LoVo (cell line): ENCODE results near the gene TET2.
A peak's percentile ranks its signal among the peaks of the same experiment; 100 is the strongest.

Experiments used
- DNase-seq: peaks from one replicate; pipeline ENCODE4 v3.0.0-alpha.2; 2016; ENCODE audit warnings: low spot score

The TET2 gene

DNA sequence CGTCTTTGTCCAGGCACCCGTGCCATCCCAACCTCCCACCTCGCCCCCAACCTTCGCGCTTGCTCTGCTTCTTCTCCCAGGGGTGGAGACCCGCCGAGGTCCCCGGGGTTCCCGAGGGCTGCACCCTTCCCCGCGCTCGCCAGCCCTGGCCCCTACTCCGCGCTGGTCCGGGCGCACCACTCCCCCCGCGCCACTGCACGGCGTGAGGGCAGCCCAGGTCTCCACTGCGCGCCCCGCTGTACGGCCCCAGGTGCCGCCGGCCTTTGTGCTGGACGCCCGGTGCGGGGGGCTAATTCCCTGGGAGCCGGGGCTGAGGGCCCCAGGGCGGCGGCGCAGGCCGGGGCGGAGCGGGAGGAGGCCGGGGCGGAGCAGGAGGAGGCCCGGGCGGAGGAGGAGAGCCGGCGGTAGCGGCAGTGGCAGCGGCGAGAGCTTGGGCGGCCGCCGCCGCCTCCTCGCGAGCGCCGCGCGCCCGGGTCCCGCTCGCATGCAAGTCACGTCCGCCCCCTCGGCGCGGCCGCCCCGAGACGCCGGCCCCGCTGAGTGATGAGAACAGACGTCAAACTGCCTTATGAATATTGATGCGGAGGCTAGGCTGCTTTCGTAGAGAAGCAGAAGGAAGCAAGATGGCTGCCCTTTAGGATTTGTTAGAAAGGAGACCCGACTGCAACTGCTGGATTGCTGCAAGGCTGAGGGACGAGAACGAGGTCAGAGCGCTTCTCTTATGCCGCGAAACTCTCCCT, at the start of gene TET2:
TET2 (plus strand) TSS at position 601 of the 740 bp plus-strand sequence. CDS start 87,067 bp downstream, outside the sequence.
- peak; percentile 85 for DNase-seq

DNA sequence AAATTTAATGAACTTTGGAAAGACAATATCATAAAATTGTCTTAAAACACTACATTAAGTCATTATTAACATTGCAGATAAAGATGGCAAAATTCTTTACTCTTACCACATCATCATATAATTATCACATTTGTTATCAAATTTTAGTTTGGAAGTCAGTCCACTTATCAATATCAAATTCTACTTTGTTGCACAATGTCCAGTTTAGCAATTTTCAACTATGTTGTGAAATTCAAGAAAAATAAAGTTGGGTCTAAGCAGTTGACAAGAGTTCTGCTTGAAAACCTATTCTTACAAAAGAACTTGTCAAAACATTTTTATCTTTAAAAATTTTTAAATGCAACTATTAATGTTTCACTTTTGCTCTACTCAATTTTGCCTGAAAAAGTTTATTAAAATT, 44.7 kb upstream of the TET2 start:
- no peak for DNase-seq

DNA sequence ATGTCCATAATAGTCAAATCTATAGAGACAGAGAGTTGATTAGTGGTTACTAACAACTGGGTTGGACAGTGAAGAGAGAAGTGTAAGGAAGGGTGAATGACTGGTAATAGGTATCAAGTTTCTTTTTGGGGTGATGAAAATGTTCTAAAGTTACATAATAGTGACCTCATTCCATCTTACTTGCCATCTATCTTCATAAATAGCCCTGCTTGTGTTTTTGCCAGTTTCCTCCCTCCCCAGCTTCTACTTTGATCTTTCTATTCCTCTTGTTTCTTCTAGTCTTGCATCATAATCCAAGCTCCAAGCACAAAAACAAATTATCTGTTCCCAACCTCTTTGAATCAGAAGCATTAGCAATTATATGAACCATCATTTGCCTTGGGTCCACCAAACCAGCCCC, 40.2 kb upstream of the TET2 start:
- no peak for DNase-seq

DNA sequence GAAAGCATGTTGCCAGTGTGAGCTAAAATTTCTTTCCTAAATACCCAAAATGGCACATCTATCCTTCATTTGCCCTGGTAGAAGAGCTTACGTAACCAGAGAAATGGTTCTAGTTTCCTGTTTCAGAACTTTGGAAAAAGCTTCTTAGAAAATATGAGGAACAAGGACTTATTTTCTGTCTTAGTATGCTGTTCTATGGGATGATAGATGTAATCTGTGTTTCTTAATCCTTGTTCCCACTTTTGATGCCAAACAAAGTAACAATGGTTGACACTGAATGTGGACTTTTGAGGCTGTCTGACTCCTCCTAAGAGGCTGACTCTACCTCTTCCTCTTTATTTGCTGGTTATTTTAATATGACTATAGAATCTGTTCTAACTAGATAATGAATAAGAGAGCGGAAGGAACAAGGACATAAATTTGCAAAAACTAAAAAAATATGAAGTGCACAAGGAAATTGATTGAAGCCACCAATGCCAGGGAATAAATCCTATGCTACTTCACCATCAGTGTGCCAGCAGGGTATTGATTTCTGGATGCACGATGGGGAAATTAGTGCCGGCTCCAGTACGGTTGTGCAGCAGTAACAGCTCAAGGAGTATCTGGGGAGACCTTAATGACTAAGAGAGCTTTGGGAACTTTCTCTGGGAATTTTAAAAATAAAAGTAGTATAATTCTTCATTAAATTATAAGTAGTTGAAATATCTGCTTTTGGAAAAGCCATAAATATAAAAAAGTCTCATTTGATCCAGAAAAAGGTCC, 39.4 kb upstream of the TET2 start:
- no peak for DNase-seq

DNA sequence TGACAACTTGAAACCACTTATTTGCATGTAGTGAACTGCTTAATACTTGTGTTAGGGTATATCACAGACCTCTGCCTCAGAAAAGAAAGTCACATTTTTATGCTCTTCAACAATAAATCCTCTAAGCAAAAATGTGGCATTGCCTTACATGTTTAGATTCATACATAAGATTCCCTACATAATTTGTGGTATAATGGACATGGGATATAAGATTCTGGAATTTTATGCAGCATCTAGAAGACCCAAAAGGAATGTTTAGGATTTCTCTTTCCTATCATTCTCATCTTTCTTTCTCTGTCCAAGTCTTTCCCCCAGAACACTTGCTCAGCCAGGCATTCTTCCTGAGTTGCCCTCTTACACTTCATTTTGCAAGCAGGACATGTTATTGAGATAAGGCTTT, 37.7 kb upstream of the TET2 start:
- no peak for DNase-seq

DNA sequence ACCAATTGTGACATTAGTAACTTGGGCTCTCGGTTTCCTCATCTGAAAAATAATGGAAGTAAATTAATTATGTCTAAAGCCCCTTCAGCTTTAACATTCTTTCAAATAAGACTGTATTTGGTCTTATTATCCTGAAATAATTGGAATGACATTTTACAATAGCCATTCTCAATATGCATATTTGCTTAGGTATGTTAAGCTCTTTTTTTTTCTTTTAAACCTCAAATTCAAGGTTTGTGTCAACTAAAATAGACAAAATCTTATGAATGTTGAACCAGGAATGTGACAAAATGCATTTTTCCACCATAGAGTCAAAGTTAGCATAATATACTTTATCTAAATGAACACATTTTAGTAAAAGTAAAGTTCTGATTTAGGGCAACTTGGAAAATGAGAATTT, 34.4 kb upstream of the TET2 start:
- DNase-seq: no peak

DNA sequence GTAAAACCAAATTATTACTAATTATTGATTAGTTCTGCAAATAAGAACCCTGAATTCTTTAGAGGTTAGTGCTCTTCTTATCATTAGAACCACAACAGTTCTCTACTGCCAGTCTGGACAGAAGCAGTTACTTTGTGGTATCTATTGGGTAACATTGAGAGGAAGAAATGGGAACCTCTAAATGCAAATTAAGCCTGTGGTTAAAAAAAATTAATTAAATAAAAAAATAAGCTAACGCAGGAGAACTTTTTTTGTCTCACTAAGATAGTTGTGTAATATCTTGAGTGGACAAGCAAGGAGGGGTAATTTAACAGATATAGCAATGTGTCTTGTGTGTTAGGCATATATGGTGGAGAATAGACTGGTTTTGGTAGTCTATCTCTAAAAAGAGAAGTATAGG, 32.9 kb upstream of the TET2 start:
- no peak for DNase-seq

DNA sequence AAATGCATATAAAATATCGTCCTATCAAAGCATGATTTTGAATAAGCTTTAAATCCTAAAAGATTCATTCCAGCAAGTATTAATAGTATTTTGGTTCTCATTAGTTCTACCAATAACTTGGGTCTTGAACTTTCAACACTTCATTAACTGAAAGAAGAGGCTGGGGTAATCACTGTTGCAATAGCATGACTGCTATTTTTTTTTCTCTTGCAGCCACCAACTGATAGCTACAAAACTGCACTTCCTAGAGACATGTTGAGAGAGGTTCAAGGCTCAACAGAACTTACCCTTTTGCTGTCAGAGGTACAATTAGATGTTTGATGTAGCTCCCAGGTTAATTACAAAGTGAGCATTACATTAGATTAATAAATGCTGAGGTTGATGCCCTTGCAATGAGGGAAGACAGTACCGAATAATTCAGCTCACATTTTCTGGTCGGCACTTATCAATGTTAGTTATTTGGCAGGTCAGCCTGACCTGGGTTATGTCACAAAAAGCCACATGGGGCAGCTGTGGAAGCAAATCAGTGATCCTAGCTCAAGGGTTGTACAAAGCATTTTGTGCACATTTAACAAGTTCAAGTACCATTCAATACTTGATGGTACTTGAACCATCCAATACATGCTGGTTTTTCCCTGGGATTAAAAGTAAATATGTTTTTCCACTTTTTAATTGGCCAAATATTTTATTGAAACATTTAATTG, 29.9 kb upstream of the TET2 start:
- no peak for DNase-seq

DNA sequence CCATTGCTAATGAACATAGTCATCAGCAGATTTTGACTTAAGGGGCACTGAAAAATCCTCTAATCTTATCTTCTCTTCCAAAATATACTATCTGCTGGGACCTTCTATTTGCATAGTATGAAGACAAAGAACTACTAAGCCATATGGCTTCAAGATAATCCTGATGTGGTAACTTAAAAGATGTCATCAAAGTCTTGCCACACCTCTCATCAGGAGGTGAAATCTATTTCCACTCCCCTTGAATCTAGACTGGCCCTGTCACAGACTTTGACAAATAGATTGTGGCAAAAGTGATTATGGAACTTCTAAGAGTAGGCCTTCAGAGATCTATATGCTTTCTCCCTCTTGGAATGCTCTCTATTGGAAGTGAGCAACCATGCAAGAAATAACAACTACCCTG, 27.3 kb upstream of the TET2 start:
- DNase-seq: no peak

DNA sequence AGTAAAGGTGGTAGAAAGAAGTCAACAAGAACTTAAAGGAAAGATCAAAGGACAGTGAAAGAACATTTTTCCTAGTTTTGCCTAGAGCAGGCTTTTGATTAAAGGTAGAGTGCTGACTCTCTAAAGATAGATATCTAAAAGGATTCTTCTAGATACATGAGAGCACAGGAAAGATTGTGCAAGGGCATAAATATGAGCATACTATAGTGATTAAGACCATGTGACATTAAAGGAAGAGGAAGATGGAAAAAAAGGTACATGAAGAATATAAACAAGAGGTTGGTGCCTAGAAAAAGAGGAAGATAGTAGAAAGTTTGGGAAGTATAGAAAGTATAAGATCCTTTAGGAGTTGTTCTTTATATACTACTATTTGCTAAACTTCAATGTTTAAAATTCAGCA, 26.1 kb upstream of the TET2 start:
- no peak for DNase-seq

DNA sequence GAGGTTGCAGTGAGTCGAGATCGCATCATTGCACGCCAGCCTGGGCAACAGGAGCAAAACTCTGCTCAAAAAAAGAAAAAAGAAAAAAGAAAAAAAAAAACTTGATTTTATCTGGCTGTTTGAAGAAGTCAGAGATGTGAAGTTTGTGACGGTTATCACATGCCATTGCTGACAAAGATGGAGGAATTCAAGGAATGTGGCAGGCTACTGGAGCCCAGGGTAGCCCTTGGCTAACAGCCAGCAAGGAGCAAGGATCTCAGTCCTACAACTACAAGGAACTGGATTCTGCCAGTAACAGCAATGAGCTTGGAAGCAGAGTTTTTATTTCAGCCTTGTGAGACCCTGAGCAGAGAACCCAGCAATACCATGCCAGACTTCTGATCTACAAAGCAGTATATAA, 24.3 kb upstream of the TET2 start:
- DNase-seq: peak; percentile 43

DNA sequence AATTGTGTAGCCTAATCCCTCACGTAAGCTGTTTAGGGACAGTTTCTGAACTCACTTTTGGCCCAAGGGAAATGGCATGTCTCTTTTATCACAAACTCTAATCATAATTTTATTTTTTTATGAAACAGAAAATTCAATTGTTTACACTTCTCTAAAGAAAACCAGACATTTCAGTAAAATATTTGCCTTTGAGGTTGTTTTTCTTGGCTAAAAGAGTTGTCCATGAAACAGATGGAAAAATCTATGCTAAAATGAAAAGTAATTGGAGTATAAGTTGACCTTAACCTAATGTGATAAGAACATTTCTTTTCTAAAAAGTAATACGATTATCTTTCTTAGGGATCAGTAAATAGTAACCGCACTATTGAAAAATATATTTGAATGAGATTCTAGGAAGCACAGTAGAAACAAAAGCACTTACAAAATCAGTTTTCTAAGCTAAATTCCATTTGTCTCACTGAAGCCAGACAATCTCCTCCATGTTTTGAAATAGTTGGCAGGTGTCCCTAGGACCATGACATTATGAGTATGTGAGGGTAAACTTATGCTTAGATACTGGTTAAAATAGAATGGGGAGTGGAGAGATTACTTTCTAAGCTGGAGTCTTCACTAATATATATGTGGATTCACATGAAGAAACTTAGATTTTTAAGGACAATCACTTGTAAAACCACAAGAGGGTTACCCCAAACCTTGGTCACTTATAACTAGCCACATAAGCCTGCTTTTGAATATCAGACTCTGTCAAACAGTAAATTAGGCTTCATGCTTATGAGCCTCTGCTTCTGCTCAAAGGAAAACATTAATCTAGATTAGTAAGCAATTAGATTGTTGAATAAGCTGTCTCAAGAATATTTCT, 20.1 kb upstream of the TET2 start:
- DNase-seq: no peak

DNA sequence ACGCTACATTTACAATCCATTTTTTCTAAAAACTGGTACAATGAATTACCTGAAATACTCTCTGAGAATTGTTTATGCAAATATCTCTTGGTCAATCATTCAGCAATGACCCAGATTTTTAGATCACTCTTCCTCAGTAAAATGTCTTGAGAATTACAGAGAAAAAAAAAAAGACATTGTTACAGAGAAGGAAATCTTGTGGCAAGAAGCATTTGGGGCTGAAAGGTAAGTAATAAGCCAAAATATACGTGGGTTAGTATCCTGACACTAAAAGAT, 19.6 kb upstream of the TET2 start:
- no peak for DNase-seq

DNA sequence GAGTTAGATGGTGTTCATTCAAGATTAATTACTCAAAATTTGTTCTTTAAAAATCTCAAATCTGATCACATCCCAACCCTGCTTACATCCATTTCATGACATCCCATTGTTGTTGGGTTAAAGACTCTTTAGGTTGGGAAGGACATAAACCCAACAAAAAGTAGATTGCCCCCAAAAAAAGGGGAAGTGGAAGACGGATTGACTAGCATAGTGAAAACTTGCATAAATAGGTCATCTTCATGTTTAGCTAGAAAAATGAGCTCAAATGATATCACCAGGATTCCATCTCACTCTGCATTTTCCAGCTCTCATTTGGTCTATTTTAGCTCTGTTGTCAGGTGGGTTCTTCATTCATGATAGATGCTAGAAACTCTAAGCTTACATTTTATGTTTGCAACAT, 18.5 kb upstream of the TET2 start:
- DNase-seq: no peak

DNA sequence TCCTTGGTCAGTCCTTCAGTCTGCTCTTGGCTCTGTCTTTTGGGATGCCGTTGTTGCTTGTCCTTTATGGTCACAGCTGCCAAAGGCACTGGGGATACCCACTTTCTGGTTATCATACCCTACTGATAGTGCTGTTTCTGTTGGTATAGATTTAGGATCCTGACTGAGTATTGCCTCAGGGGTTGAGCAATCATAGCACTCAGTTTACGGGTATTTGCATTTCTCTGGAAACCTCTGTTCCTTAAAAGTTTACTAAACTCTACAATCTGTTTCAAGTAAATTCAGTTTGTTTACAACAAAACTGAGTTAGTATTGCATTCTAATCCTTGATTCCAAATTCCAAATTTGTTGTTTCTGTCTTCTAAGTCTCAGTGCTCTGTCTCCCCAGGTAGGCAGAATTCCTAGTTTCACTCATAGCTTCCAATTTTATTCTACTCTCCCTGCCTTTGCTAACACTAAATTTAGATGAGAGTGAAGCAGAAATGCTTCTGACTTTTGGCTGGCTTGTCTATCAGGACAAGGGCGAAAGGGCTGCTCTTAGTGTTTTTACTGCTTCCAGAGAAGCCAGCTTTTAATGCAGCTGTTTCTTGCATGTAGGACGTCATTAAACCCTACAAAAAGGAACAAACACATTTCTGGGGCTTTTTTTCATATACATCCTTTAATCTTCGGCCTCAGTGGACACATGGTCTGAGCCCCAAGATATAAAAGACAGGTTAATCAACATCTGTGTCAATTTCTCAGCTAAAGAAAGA, 17.2 kb upstream of the TET2 start:
- no peak for DNase-seq

DNA sequence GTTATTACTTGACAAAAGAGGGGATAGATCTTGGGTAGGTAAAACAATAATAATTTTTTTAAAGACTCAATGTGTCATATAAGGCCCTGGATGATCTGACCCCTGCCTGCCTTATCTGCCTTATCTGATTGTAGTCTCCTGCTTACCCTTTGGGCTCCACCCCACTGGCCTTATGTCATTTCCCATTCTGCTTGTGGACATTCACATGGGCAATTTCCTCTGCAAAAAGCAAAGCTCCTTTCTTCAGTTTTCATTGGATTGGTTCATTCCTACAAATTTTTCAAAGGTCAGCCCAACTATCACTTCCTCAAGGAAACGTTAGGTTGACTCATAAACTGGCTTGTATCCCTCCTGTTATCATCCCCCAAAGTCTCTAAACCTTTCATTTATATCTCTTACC, 15.7 kb upstream of the TET2 start:
- DNase-seq: no peak

DNA sequence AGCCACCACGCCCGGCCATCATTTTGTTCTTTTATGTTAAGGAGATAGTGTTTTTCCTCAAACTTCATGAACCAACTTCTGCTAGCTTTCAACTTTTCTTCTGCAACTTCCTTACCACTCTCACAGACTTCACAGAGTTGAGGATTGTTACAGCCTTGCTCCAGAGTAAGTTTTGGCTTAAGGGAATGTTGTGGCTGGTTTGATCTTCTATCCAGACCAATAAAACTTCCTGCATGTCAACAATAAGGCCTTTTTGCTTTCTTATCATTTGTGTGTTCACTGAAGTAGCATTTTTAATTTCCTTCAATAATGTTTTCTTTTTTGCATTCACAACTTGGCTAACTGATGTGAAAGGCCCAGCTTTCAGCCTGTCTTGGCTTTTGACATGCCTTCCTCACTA, 12.7 kb upstream of the TET2 start:
- DNase-seq: no peak

DNA sequence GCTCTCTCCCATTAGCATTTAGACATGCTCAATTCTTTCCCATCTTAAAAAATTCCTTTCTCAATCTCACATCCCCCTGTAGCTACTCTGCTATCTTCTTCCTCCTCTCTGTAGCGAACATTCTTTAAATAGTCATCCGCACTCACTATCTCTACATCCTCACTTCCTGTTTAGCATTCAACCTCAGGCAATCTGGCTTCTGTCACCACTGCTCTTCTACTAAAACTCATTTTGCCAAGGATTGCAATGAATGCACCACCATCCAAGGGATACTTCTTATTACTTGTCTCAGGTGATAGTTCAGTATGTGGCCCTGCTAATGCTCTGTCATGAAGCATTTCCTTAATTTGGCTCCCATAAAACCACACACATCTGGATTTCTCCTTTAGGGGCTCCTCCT, 10.9 kb upstream of the TET2 start:
- no peak for DNase-seq

DNA sequence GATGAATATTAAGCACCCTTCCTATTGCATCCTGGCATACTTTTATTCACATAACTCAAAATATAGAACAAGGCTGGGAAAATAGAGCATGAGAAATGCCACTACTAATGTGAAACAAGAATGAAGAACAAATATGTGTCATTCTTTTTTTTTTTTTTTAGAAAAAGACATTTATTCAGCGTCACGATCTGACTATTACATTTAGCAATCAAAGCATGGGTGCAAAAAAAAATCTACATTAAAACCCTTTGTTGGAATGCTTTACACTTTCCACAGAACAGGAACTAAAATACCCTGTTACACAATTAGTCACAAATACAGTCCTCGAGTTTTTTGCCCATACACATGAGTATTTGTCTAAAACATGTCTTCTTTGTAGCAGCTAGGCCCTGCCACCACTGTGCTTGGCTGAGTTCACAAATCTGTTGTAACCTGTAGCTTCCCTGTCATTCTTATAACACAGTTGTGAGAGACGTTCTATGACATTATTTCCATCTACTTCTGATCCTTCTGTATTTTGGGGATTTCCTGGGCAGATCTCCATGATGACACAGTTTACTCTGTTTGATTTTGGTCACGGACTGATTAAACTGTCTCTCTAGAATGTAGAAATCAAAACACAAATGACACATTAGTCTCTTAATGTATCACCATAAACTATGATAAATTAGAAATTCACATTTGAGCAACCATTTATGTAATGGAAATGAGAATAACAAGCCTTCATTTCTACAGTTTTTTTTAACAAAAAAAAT, 9.4 kb upstream of the TET2 start:
- DNase-seq: no peak

DNA sequence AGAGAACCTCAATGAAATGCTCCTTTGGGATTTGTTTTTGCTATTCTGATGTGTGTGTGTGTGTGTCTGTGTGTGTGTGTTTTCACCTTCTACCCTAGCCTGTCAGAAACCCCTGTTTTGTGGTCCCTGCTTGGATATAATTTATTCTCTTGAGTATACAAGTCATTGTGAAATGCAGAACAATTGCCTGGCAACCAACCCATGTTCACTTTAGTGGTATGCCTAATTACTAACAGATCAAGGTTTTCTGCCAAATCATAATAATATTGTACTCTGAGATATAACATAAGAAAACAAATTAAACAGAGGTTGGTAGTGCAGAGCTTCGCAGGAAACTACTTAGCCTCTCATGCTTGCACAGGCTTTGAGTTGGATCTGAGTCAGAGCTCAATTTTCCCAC, 7.0 kb upstream of the TET2 start:
- DNase-seq: no peak
